NCI-H128 (cell line): Measurements from ENCODE around the gene KNTC1.
"Not testable (repeated sequence)": the region's sequence is repeated elsewhere in the genome, so short reads cannot be mapped to it uniquely, and the experiment has no call there.

Experiments used
- DNase-seq: peaks from one replicate; lab custom pipeline; 2025; ENCODE audit not compliant: unreplicated experiment; lab: John Stamatoyannopoulos, UW

The KNTC1 gene

GRCh38 chr12:122560138-122560537, 33.1 kb downstream of the KNTC1 start:
- no peak for DNase-seq

DNA sequence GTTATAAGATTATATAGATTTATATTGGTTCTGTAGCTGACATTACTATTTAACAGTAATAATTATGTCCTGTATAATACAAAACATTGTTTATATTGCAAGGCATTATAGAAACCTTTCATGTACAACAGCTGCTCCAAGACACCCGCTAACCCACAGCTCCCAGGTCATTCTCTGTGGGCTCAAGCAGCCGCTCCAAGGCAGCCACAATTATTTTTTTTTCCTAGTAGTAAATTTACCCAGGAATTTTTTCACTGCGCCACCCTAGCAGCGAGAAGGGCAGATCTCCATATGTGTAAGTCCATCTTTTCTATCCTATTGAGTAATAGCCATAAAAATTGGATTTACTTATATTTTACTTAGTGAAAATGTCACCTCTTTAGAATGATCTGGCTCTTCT, 36.3 kb downstream of the KNTC1 start:
- DNase-seq, result no peak

DNA sequence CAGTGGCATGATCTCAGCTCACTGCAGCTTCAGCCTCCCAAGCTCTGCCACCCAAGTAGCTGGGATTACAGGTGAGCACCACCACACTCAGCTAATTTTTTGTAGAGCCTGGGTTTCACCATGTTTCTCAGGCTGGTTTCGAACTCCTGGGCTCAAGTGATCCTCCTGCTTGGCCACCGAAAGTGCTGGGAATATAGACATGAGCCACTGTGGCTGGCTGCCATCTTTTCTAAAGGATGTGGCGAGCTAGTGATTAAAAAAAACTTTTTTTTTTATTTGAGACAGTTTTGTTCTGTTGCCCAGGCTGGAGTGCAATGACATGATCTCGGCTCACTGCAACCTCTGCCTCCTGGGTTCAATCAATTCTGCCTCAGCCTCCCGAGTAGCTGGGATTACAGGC, 39.8 kb downstream of the KNTC1 start:
- not testable (repeated sequence) for DNase-seq

DNA sequence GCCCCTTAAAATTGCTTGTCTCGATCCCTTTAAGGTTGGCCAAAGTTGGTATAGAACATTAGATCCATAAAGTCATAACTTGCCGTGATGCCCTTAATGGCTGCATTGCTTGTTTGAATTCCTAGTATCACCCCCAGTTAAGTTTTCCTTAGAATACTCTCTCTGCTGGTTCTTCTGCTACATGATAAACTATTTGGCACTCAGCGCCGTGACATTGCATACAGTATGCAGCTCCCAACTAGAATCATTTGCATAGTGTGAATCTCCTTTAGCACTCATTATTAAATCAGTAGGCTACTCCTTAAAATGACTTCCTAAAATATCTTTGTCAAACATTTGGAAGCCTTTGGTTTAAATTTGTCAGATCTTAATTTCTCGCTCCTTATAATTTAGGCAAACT, 42.2 kb downstream of the KNTC1 start:
- DNase-seq, result no peak

DNA sequence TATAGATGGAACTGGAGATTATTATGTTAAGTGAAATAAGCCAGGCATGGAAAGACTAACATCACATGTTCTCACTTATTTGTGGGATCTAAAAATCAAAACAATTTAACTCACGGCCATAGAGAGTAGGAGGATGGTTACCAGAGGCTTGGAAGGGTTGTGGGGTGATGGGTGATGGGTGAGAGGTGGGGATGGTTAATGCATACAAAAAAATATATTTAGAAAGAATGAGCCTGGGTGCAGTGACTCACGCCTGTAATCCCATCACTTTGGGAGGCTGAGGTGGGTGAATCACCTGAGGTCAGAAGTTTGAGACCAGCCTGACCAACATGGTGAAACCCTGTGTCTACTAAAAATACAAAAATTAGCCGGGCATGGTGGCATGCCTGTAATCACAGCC, 43.0 kb downstream of the KNTC1 start:
- DNase-seq, result not testable (repeated sequence)

- DNase-seq, result no peak
These were observed 44.8 kb downstream of the KNTC1 start for GRCh38 chr12:122571821-122572220.

- not testable (repeated sequence) for DNase-seq
These were observed 56.2 kb downstream of the KNTC1 start for GRCh38 chr12:122583294-122583693.

GRCh38 chr12:122584177-122584863, 57.3 kb downstream of the KNTC1 start:
- DNase-seq, result no peak

DNA sequence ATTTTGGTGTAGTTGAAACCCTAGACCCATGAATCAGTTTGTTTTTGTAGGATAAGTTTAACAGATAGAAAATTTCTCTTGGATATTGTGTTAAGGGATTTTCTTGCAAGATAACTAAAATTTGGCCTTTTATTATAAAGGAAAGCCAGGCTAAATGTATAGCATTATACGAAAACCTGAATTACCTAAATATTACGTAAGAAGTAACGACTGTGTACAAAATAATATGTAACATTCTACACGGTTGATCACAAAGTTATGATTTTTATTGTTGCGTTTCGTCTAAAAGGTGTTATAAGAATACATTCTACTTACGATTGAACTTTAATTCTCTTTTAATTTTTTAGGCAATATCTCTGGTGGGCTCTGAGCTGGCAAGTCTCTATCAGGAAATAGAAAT, 63.9 kb downstream of the KNTC1 start:
- DNase-seq, result no peak

DNA sequence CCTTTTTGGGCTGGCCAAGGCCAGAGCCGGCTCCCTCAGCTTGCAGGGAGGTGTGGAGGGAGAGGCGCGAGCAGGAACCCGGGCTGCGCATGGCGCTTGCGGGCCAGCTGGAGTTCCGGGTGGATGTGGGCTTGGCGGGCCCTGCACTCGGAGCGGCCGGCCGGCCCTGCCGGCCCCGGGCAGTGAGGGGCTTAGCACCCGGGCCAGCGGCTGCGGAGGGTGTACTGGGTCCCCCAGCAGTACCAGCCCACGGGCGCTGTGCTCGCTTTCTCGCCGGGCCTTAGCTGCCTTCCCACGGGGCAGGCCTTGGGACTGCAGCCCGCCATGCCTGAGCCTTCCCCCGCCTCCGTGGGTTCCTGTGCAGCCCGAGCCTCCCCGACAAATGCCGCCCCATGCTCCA, 64.9 kb downstream of the KNTC1 start:
- DNase-seq, result not testable (repeated sequence)

- DNase-seq, result not testable (repeated sequence)
These were observed 65.5 kb downstream of the KNTC1 start for GRCh38 chr12:122592543-122592942.

DNA sequence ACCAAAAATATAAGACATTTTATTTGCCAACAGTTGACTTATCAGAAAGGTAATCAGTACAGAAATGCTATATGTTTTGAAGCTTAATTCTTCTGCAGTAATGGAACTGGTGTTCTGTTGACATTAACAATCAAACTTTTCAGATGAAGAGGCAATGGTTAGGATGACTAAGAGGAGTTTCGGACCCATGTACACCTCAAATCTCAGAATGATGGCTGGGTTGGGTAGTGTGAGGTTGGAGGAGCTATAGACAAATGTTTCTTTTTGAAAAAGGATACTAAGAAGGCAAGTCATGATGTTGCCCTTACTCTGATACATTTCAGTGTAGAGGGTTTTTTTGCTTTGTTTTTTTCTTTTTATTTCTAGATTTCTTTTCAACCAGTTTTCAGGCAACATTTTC, 66.9 kb downstream of the KNTC1 start:
- no peak for DNase-seq

- DNase-seq, result no peak
These were observed 69.8 kb downstream of the KNTC1 start for GRCh38 chr12:122596838-122597237.

- no peak for DNase-seq
These were observed 75.4 kb downstream of the KNTC1 start for GRCh38 chr12:122602456-122602855.

DNA sequence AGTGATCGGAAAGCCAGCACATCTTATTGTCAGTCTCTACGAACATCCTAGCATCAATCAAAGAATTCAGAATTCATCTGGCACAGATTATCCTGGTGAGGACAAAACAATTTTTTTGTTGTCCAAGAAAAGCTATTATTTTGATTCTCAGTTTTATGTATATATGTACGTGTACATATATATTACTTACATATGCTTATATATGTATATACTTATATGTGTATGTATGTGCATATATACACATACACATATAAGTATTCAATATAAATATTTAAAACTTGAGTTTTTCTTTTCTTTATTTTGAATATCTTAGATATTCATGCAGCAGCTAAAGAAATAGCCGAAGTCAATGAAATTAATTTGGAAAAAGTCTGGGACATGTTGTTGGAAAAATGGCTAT, 77.9 kb downstream of the KNTC1 start:
- DNase-seq, result no peak

DNA sequence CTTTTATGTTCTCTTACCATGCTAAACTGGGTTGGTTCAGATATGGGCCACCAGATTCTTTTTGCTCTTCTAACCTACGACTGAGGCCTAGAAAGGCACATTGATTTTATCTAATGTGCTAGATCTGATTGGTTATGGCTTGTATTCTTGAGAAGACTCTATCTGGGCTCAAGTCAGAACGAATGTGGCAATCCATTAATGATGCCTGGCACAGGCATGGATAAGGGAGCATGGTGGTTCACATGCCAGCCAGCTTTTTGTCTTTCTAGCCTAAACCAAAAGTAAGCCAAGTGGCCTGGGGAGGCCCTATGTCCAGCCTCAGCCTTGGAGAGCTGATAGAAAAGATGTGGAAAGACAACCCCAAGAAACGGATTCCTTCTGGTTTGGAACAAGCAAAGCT, 82.7 kb downstream of the KNTC1 start:
- no peak for DNase-seq

DNA sequence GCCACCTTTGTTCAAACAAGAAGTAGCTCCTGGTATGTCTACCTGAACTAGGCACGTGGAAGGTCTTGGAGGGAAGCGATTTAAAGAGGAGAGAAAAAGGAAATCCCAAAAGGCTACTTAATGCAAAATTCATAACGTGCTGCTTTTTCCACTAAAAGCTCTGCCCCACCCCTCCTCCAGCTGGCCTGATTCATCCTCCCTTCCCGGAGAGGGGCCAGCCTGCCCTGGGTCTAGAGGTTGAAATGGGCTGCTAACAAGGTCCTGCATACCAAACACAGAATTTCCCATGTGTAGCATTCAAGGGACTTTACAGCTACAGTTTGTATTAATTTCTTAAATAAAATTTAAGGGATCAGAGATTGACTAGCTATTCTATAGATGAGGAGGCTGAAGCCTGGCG, 83.2 kb downstream of the KNTC1 start:
- no peak for DNase-seq

DNA sequence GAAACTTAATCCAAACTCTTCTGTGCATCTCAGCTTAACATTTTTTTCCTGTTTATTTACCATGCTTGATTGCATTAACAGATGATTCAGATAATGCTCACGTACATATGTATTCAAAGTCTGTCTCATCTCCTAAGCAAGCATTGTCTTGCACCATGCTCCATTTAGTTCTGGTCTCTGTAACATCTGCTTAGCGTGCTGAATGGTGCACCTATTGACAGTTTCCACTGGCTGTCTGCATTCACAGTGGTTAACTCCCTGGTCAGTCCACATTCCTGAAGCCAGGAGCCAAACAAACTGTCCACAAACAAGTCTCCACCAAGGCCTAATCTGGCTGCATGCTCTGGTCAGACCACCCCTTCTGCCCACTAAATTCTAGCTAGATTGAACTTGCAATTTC, 83.9 kb downstream of the KNTC1 start:
- no peak for DNase-seq

GRCh38 chr12:122614839-122615238, 87.8 kb downstream of the KNTC1 start:
- DNase-seq, result no peak

- DNase-seq, result no peak
These were observed 88.7 kb downstream of the KNTC1 start for GRCh38 chr12:122615780-122616179.

DNA sequence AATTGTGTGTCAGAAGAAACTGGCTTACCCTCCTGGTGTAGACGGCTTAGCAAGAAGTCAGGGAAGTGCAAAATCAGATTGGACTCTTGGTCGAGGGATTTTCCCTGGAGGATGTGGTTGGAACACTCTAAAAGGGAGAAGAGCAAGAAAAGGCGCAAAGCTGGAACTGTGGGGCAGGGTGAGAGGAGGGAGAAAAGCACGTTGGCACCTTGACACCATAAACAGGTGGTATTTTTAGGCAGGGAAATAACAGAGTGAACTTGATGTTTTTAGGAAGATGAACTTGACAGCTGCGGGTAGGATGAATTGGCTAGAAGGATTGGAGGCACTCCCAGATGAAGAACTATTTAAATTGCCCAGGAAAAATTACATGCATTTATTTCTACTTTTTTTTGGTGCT, 108.4 kb downstream of the KNTC1 start:
- DNase-seq, result no peak

GRCh38 chr12:122643207-122643805, 116.3 kb downstream of the KNTC1 start:
- no peak for DNase-seq
